B cell (primary cell): ENCODE measurements around the gene SAP130. TPM values are rescaled to one million over a fixed set of nuclear protein-coding genes. Genes with fewer than 3 reads are reported as not detected.

Experiments used
- ATAC-seq: fragments of 200-7000 bp; cut with Tn5 transposase; one replicate; pipeline ENCODE4 v1.10.0; 2021; ENCODE audit warnings: low read depth, mild to moderate bottlenecking, moderate number of reproducible peaks, moderate library complexity
- CTCF ChIA-PET: fragments of 350-600 bp; sonication (Branson Sonifier 250); formaldehyde crosslinking; loops from one replicate; lab custom pipeline; 2021; ENCODE audit warnings: antibody characterized with exemption, inconsistent platforms; lab: Charles Lee
- POLR2A ChIA-PET: fragments of 350-600 bp; sonication (Branson Sonifier 250); formaldehyde crosslinking; loops from one replicate; lab custom pipeline; 2021; ENCODE audit warnings: antibody characterized with exemption; lab: Charles Lee
- DNase-seq: peaks from one replicate; pipeline ENCODE4 v3.0.0; 2013
- H2AFZ ChIP-seq: 2 replicates; pipeline ENCODE4 v1.6.1; 2012; ENCODE audit warnings: mild to moderate bottlenecking, low read depth, low read length; ENCODE audit not compliant: insufficient read depth, poor library complexity, severe bottlenecking
- H3K27ac ChIP-seq, 2 donors: 1 replicate in 1 of 2; 2 replicates in 1 of 2; pipeline ENCODE4 v1.5.1; 2012 to 2013; ENCODE audit warnings: low read length in 2 of 2, mild to moderate bottlenecking in 2 of 2, moderate library complexity in 1 of 2
- H3K27me3 ChIP-seq, 4 experiments: fragments of 200-600 bp in 1 of 4; sonication (generic) in 1 of 4; replicated peaks in 1 of 4; 1 replicate in 2 of 4; 2 replicates in 2 of 4; pipeline versions ENCODE4 v1.6.1 to v1.7.0; 2013 to 2016; ENCODE audit warnings: low read length in 3 of 4, mild to moderate bottlenecking in 2 of 4, mixed read lengths in 1 of 4, moderate library complexity in 1 of 4; ENCODE audit not compliant: insufficient read depth in 4 of 4, control insufficient read depth in 3 of 4; ENCODE audit errors: control extremely low read depth in 1 of 4
- H3K36me3 ChIP-seq, 2 experiments: replicated peaks in 1 of 2; 1 replicate in 1 of 2; 2 replicates in 1 of 2; pipeline versions ENCODE4 v1.6.1 to v1.7.1; 2013; ENCODE audit warnings: low read length in 1 of 2; ENCODE audit not compliant: insufficient read depth in 2 of 2, control insufficient read depth in 1 of 2; ENCODE audit errors: control extremely low read depth in 1 of 2, extremely low read depth in 1 of 2
- H3K4me1 ChIP-seq, 2 donors: fragments of 200-600 bp in 1 of 2; sonication (generic) in 1 of 2; 1 replicate in 1 of 2; 2 replicates in 1 of 2; pipeline versions ENCODE4 v1.5.1 to v1.6.1; 2013 to 2017; ENCODE audit warnings: low read length in 2 of 2; ENCODE audit not compliant: control insufficient read depth in 2 of 2, insufficient read depth in 2 of 2
- H3K4me2 ChIP-seq: replicated peaks from 2 replicates; pipeline ENCODE3; 2012; ENCODE audit warnings: mild to moderate bottlenecking, low read depth, low read length; ENCODE audit not compliant: poor library complexity, severe bottlenecking
- H3K4me3 ChIP-seq, 5 experiments: fragments of 200-600 bp in 1 of 5; sonication (generic) in 1 of 5; 1 replicate in 3 of 5; 2 replicates in 2 of 5; pipeline versions ENCODE4 v1.5.1 to v1.7.0; 2011 to 2016; ENCODE audit warnings: low read length in 4 of 5, mild to moderate bottlenecking in 4 of 5, low read depth in 2 of 5, control low read depth in 1 of 5, moderate library complexity in 1 of 5; ENCODE audit not compliant: insufficient read depth in 1 of 5; ENCODE audit errors: control extremely low read depth in 1 of 5, extremely low read depth in 1 of 5
- H3K79me2 ChIP-seq: fragments of 200-600 bp; sonication (generic); one replicate; pipeline ENCODE4 v1.6.0; 2016; ENCODE audit warnings: low read length; ENCODE audit not compliant: control insufficient read depth, insufficient read depth
- H3K9ac ChIP-seq: fragments of 200-600 bp; sonication (generic); 2 replicates; pipeline ENCODE4 v1.6.1; 2017; ENCODE audit warnings: mild to moderate bottlenecking, low read length, moderate library complexity
- H3K9me3 ChIP-seq, 3 donors: one replicate each; pipeline versions ENCODE4 v1.6.1 to v1.7.1; 2013; ENCODE audit warnings: low read length in 2 of 3; ENCODE audit not compliant: control insufficient read depth in 2 of 3, insufficient read depth in 1 of 3; ENCODE audit errors: control extremely low read depth in 1 of 3
- H4K20me1 ChIP-seq: 2 replicates; pipeline ENCODE4 v1.6.0; 2012; ENCODE audit warnings: mild to moderate bottlenecking, low read length; ENCODE audit not compliant: insufficient read depth, control insufficient read depth, poor library complexity, severe bottlenecking
- H3K27ac Mint-ChIP-seq: one replicate; pipeline ENCODE4 v1.8.0; 2021; ENCODE audit warnings: mixed read lengths
- H3K27me3 Mint-ChIP-seq: one replicate; pipeline ENCODE4 v1.8.0; 2021; ENCODE audit warnings: mixed read lengths
- H3K4me1 Mint-ChIP-seq: one replicate; pipeline ENCODE4 v1.8.0; 2021; ENCODE audit warnings: mixed read lengths
- H3K4me3 Mint-ChIP-seq: one replicate; pipeline ENCODE4 v1.8.0; 2021; ENCODE audit warnings: mixed read lengths
- H3K9me3 Mint-ChIP-seq: one replicate; pipeline ENCODE4 v1.8.0; 2022; ENCODE audit warnings: mixed read lengths; ENCODE audit not compliant: insufficient read depth
- EZH2 ChIP-seq: IDR thresholded peaks from 2 replicates; pipeline ENCODE4 v1.6.1; 2012; ENCODE audit warnings: borderline replicate concordance, low read depth, mild to moderate bottlenecking, moderate library complexity, low read length; ENCODE audit not compliant: insufficient read depth, poor library complexity, severe bottlenecking
- WGBS: methylation state at CpG from one replicate; pipeline ENCODE4 v1.1.5; 2013; ENCODE audit warnings: missing lambda C conversion rate; ENCODE audit not compliant: insufficient coverage; 5-methylcytosine and 5-hydroxymethylcytosine counted together
- intact Hi-C: fragments of 100-400 bp; cut with micrococcal nuclease; formaldehyde crosslinking; loops from one replicate; pipeline ENCODE4 v1.10.0; 2022
- polyA plus RNA-seq: library from polyadenylated mRNA; depleted of rRNA; stranded (reverse); fragments of >200 nt; gene quantifications from 2 replicates; pipeline ENCODE4 v1.2.3, GENCODE V29; 2012
- total RNA-seq, 2 donors: library from RNA; stranded (reverse); fragments of 120-200 nt in 1 of 2; gene quantifications; 1 replicate in 1 of 2; 2 replicates in 1 of 2; pipeline versions ENCODE4 v1.2.3 to v1.2.4, GENCODE V29; 2013 to 2022
- TF ChIP-seq, protein P1 (sequence below): fragments of 200-600 bp; IDR thresholded peaks from one replicate; pipeline ENCODE4 v1.8.0; 2022; ENCODE audit warnings: antibody characterized with exemption, mild to moderate bottlenecking

Gene SAP130
- total and polyA plus RNA-seq, 2 donors (not counting 1 experiment from before 2014, with no cell fraction given) = 13.4 to 40.1 TPM

DNA sequence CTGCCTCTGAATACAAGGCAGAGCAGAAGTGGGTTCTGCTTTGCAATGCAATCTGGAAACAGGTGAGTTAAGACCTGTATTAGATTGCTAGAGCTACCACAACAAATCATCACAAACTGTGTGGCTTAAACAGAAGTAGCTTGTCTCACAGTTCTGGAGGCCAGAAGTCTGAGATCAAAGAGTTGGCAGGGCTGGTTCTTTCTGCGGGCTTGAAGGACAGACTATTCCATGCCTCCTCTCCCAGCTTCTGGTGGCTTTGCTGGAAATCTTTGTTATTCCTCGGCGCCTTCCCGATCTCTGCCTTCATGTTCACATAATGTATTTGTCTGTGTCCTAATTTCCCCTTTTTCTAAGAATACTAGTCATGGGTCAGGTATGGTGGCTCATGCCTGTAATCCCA, 58.4 kb downstream of the SAP130 start:
- H3K4me3 Mint-ChIP-seq = no peak overlapping the region
- H3K4me2 ChIP-seq = no peak overlapping the region
- peaks cover 2% of the 10 kb centered on the region for H3K4me1 Mint-ChIP-seq
- no peak overlapping the region for H3K9ac ChIP-seq
- no peak for TF ChIP-seq EZH2
- TF ChIP-seq, protein P1, sequence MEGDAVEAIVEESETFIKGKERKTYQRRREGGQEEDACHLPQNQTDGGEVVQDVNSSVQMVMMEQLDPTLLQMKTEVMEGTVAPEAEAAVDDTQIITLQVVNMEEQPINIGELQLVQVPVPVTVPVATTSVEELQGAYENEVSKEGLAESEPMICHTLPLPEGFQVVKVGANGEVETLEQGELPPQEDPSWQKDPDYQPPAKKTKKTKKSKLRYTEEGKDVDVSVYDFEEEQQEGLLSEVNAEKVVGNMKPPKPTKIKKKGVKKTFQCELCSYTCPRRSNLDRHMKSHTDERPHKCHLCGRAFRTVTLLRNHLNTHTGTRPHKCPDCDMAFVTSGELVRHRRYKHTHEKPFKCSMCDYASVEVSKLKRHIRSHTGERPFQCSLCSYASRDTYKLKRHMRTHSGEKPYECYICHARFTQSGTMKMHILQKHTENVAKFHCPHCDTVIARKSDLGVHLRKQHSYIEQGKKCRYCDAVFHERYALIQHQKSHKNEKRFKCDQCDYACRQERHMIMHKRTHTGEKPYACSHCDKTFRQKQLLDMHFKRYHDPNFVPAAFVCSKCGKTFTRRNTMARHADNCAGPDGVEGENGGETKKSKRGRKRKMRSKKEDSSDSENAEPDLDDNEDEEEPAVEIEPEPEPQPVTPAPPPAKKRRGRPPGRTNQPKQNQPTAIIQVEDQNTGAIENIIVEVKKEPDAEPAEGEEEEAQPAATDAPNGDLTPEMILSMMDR = no peak
- no peak overlapping the region for H3K27ac ChIP-seq
- no peaks in the 10 kb centered on the region for H3K79me2 ChIP-seq
- no peak overlapping the region for H3K27ac Mint-ChIP-seq
- intact Hi-C loops = no loop called here
- H3K27me3 Mint-ChIP-seq = no peaks in the 10 kb centered on the region
- no peaks in the 10 kb centered on the region for H3K27me3 ChIP-seq
- ChIA-PET POLR2A (no interaction called here), CTCF (no interaction called here)
- H3K9me3 Mint-ChIP-seq = no peaks in the 10 kb centered on the region
- no peak overlapping the region for H3K4me3 ChIP-seq
- H4K20me1 ChIP-seq = no peaks in the 10 kb centered on the region
- ATAC-seq = no peak
- DNase-seq = no peak
- no peak overlapping the region for H2AFZ ChIP-seq
- H3K36me3 ChIP-seq = peaks cover 0 to 26% of the 10 kb centered on the region in 2 experiments
- H3K9me3 ChIP-seq = no peaks in the 10 kb centered on the region
- no CpG with 5 or more reads among the region's 4 CpGs for WGBS
- no peaks in the 10 kb centered on the region for H3K4me1 ChIP-seq

DNA sequence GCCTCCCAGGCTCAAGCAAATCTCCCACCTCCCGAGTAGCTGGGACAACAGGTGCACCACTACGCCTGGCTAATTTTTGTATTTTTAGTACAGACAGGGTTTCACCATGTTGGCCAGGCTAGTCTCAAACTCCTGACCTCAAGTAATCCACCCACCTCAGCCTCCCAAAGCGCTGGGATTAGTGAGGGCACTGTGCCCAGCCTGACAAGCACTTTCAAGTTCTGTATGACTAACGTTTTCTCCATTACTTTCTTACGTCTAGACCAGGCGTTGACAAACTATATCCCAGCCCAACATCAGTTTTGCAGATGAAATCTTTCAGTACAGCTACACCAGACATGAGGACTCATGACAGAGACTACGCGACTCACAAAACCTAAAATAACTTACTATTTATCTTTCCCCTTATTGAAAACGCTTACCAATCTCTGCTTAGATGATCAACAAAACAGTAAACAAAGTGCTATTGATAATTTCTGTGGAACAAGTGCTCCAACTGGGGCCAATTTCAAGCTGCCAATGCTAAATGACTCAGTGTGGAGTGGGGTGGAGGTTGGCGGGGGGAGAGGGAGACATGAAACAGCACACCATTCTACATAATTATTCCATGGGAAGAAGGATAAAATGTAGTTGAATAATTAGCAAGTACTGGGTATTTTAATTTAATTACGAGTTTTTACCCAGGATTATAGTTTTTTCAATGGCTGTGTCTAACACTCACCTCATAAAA, 59.1 kb downstream of the SAP130 start:
- H3K36me3 ChIP-seq = peaks cover 2 to 22% of the 10 kb centered on the region in 2 experiments
- DNase-seq (no peak), ATAC-seq (no peak)
- Mint-ChIP-seq H3K4me1 (peaks cover 2% of the 10 kb centered on the region), H3K27ac (no peak overlapping the region), H3K27me3 (no peaks in the 10 kb centered on the region), H3K4me3 (no peak overlapping the region), H3K9me3 (no peaks in the 10 kb centered on the region)
- no peaks in the 10 kb centered on the region for H3K79me2 ChIP-seq
- H4K20me1 ChIP-seq = no peaks in the 10 kb centered on the region
- no peak overlapping the region for H2AFZ ChIP-seq
- 91% methylated on average over 7 of the region's 11 CpGs for WGBS
- ChIA-PET CTCF (no interaction called here), POLR2A (no interaction called here)
- intact Hi-C loops = no loop called here
- no peak overlapping the region for H3K27ac ChIP-seq
- H3K9me3 ChIP-seq = no peaks in the 10 kb centered on the region
- no peak overlapping the region for H3K4me2 ChIP-seq
- H3K4me1 ChIP-seq = no peaks in the 10 kb centered on the region
- TF ChIP-seq, protein P1 = no peak
- H3K4me3 ChIP-seq = no peak overlapping the region
- no peaks in the 10 kb centered on the region for H3K27me3 ChIP-seq
- H3K9ac ChIP-seq = no peak overlapping the region
